Lower lobe of right lung (tissue), 2 donors: ENCODE results near the gene HYAL2. TPM values are rescaled to one million over a fixed set of nuclear protein-coding genes. Genes with fewer than 3 reads are reported as not detected.

ENCODE experiments used
- ATAC-seq, 2 donors: fragments of 200-7000 bp; cut with Tn5 transposase; one replicate each; pipeline ENCODE4 v1.9.1; 2020 to 2022; ENCODE audit warnings: mild to moderate bottlenecking in 2 of 2, moderate library complexity in 2 of 2
- DNase-seq: peaks from one replicate; pipeline ENCODE4 v3.0.0-alpha.2; 2020
- H3K27ac ChIP-seq: fragments of 200-600 bp; one replicate; pipeline ENCODE4 v1.8.0; 2022
- H3K27me3 ChIP-seq: fragments of 200-600 bp; one replicate; pipeline ENCODE4 v1.8.0; 2022; ENCODE audit warnings: low read depth
- H3K36me3 ChIP-seq: fragments of 200-600 bp; one replicate; pipeline ENCODE4 v1.8.0; 2022; ENCODE audit warnings: mild to moderate bottlenecking
- H3K4me1 ChIP-seq: fragments of 200-600 bp; one replicate; pipeline ENCODE4 v1.8.0; 2022
- H3K4me3 ChIP-seq: fragments of 200-600 bp; one replicate; pipeline ENCODE4 v1.8.0; 2022; ENCODE audit warnings: mild to moderate bottlenecking
- H3K9me3 ChIP-seq: fragments of 200-600 bp; one replicate; pipeline ENCODE4 v1.8.0; 2022
- intact Hi-C: fragments of 100-400 bp; cut with DNase I; formaldehyde crosslinking; loops from one replicate; pipeline ENCODE4 v1.11.0; 2022
- total RNA-seq: library from RNA; stranded (reverse); fragmentation: NEBNext Ultra II Directional; extraction: Animal tissue kit (Norgen Biotek cat#: 25700); gene quantifications from one replicate; pipeline ENCODE4 v1.2.1, GENCODE V29; 2021
- TF ChIP-seq, protein P1 (sequence below): fragments of 200-600 bp; IDR thresholded peaks from one replicate; pipeline ENCODE4 v1.8.0; 2022; ENCODE audit warnings: antibody characterized with exemption, mild to moderate bottlenecking
- donor health status: DM: no; HTN: yes; CAD: no; lungs with severe emphysema.

Gene HYAL2
- total RNA-seq, 1 donor from 2014 or later: 155 TPM

DNA sequence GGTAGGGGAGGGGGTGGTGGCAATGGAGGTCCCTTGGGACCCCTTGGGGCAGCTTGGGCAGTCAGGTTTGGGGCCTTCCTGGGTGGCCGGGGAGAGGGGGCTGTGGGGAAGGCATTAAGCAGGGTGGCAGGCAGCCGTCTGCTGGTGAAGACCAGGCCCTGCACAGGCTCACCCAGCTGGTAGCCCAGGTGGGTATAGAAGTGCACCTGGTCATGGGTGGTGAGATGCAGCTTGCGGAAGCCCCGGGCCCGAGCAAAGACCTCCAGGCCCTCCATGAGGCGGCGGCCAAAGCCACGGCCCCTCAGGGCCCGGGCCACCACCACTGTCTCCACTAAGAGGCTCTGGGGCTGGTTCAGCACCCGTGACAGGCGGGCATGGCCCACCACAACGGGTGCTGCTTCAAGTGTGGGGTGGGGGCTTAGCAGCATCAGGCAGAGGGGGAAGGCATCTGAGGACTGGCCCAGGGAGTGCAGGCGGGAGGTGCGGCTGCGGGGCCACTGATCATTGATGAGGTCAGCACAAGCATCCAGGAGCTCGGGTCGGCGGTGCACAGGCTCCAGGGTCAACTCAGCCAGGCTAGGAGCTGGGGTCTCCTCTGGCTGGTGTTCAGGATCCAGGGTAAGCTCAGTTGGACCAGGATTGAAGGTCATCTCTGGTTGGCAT is 25.7 kb downstream of the HYAL2 start:
- Histone ChIP-seq H3K9me3 (no peaks in the 10 kb centered on the region), H3K4me1 (peaks cover 48% of the 10 kb centered on the region), H3K4me3 (no peak overlapping the region), H3K36me3 (no peaks in the 10 kb centered on the region), H3K27ac (no peak overlapping the region), H3K27me3 (no peaks in the 10 kb centered on the region)
- ATAC-seq (no peak), DNase-seq (no peak)
- intact Hi-C loops: no loop called here
- TF ChIP-seq, protein P1, sequence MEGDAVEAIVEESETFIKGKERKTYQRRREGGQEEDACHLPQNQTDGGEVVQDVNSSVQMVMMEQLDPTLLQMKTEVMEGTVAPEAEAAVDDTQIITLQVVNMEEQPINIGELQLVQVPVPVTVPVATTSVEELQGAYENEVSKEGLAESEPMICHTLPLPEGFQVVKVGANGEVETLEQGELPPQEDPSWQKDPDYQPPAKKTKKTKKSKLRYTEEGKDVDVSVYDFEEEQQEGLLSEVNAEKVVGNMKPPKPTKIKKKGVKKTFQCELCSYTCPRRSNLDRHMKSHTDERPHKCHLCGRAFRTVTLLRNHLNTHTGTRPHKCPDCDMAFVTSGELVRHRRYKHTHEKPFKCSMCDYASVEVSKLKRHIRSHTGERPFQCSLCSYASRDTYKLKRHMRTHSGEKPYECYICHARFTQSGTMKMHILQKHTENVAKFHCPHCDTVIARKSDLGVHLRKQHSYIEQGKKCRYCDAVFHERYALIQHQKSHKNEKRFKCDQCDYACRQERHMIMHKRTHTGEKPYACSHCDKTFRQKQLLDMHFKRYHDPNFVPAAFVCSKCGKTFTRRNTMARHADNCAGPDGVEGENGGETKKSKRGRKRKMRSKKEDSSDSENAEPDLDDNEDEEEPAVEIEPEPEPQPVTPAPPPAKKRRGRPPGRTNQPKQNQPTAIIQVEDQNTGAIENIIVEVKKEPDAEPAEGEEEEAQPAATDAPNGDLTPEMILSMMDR: no peak

DNA sequence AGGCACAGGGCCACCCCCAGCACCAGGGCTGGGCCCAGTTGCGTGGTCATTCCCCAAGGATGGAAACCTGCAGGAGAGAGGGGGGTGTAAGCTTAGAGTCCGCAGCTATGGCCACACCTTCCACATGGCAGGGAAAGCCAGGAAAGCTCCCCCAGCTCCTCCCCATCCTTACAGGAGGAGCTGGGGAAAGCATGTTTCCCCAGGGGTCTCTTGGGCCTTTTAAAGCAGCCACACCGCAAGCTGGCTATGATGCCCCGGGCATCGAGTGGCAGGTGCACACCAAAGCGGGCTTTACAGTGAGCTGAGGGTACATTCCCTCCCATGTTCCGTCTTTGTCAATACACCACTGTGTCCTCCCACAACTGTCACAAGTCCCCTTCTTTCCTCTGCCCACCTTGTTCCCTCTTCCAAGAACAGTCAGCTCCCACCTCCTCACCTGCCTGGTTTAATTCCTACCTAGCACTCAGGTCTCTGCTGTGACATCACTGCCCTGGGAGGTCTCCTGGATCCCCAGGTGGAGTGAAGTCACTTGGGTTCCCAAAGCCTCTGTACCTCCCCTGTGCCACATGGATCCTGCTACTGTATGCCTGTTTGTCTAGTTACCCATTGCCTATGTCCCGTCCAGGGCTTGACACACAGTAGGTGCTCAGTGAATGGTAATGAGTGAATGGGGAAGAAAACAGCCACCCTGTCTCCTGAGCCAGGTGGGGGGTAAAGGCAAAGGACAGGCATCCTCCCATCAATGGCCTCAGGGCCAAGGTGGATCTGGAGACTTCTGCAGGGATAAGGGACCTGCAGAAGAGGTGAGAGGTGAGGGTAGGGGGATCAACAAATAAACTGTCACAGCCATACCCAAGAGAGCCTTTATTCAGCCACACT is 26.8 kb downstream of the HYAL2 start:
- intact Hi-C loops: no loop called here
- TF ChIP-seq, protein P1: no peak
- no peaks in the 10 kb centered on the region for H3K36me3 ChIP-seq
- no peaks in the 10 kb centered on the region for H3K27me3 ChIP-seq
- no peak for ATAC-seq
- H3K4me3 ChIP-seq: no peak overlapping the region
- H3K27ac ChIP-seq: no peak overlapping the region
- no peak for DNase-seq
- H3K4me1 ChIP-seq: peaks cover 47% of the 10 kb centered on the region
- no peaks in the 10 kb centered on the region for H3K9me3 ChIP-seq

DNA sequence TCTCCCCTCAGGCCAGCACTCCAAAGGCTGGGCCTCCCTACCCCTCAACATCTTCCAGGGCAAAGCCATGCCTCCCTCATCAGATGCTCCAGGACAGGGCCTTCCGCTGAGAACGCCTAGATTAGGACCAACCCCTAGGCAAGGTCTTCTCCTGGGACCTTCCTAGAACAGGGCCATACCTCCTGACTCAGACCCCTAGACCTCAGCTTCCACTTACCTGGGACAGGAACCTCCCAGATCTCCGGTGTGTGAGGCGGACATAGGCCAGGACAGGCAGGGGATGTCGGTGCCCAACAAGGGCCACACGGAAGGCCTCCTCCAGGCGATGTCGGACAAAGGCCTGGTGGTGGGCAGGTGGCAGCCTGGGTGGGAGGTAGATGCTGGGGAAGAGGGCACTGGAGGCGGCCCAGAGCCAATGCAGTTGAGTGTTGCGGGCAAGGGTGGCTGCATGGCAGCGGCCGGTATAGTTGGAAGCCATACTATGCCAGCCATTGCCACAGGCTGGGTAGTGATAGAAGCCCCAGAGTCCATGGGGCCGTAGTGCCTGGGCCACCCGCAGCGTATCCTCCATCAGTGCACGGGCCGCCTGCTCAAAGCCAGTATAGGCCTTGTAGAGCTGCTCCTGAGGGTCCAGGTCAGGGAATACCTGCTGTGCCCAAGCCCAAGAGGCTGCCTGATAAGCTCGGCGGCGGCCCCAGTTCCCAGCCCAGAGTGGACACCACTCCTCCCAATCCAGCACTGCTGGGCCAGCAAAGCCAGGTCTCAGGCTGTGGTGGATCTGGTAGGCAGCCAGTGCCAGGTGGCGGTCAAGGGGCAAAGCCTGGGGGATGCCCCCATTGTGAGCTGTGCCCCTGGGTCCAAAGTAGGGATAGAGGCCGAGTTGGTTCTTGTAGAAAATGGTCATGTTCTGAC is 27.8 kb downstream of the HYAL2 start:
- Histone ChIP-seq H3K27me3 (no peaks in the 10 kb centered on the region), H3K36me3 (peaks cover 8% of the 10 kb centered on the region), H3K27ac (no peak overlapping the region), H3K4me1 (peaks cover 43% of the 10 kb centered on the region), H3K4me3 (no peak overlapping the region), H3K9me3 (no peaks in the 10 kb centered on the region)
- DNase-seq: no peak
- ATAC-seq: no peak
- intact Hi-C loops: no loop called here
- TF ChIP-seq, protein P1: no peak

DNA sequence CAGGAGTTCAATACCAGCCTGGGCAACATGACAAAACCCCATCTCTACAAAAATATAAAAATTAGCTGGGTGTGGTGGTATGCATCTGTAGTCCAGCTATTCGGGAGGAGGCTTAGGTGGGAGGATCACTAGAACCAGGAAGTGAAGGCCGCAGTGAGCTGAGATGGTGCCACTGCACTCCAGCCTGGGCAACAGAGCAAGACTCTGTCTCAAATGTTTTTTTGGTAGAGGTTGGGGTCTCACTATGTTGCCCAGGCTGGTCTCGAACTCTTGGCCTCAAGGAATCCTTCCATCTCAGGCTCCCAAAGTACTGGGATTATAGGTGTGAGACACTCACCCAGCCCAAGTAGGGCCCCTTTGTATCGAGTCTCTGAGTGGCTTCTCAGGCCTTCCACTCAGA is 28.5 kb downstream of the HYAL2 start:
- Histone ChIP-seq H3K27me3 (no peaks in the 10 kb centered on the region), H3K36me3 (peaks cover 15% of the 10 kb centered on the region), H3K9me3 (no peaks in the 10 kb centered on the region), H3K4me1 (peaks cover 41% of the 10 kb centered on the region), H3K27ac (no peak overlapping the region), H3K4me3 (no peak overlapping the region)
- intact Hi-C loops: no loop called here
- DNase-seq (no peak), ATAC-seq (no peak)
- TF ChIP-seq, protein P1: no peak

DNA sequence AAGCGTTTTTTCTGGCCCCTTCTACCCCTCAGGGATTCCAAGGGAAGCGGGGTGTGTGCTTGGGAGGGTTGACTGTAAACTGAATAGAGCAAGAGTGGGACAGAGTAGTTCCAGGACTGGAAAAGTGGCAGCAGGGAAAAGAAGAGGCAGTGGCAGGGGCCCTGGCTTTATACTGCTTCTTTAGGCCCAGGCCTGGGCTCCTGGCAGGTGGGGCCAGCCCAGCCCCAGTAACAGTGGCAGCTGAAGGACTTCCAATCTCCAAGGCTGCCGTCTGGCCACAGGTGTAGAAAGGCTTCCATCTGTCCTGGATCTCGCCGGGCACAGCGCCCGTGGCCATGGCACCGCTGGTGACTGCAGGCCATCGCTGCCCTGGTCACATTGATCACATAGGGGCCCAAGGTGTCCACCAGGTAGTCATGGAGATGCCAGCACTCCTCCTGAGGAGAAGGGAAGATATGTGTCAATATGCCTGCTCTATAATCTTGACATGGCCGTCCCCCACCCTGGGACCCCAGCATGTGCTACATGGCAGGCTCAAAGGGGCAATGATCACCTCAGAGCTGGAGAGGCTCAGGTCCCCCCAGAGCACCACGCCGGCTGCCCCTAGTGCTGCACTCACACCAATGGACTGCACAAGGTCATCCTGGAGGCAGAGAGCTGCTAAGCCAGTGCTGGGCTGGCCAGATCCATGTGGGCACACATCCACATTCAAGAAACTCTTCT is 29.3 kb downstream of the HYAL2 start:
- peak overlapping the region; percentile 87 for H3K27ac ChIP-seq
- intact Hi-C loops: no loop called here
- H3K27me3 ChIP-seq: no peaks in the 10 kb centered on the region
- H3K4me1 ChIP-seq: peaks cover 34% of the 10 kb centered on the region
- H3K9me3 ChIP-seq: no peaks in the 10 kb centered on the region
- TF ChIP-seq, protein P1: no peak
- H3K4me3 ChIP-seq: peak overlapping the region; percentile 70
- ATAC-seq: no peak
- no peak for DNase-seq
- H3K36me3 ChIP-seq: peaks cover 23% of the 10 kb centered on the region
